Spleen (tissue), 7 donors: ENCODE results near the gene ADARB2.

Source experiments
- CTCF ChIP-seq, 11 experiments: fragments of 200-600 bp in 7 of 11; fragments of 450-650 bp in 4 of 11; sonication (generic) in 4 of 11; IDR thresholded peaks in 8 of 11; conservative IDR thresholded peaks in 3 of 11; 1 replicate in 7 of 11; 2 replicates in 4 of 11; pipeline versions ENCODE4 v1.4.0 to v1.8.0; 2016 to 2021; ENCODE audit warnings: antibody characterized with exemption in 11 of 11, inconsistent platforms in 4 of 11, mild to moderate bottlenecking in 1 of 11
- POLR2A ChIP-seq, 3 donors: fragments of 450-650 bp; IDR thresholded peaks; one replicate each; pipeline ENCODE4 v1.5.1; 2017; ENCODE audit warnings: antibody characterized with exemption in 3 of 3, mild to moderate bottlenecking in 1 of 3
- POLR2AphosphoS5 ChIP-seq, 3 donors: sonication (generic); formaldehyde crosslinking; IDR thresholded peaks; one replicate each; pipeline ENCODE4 v1.5.1; 2017; ENCODE audit warnings: antibody characterized with exemption in 3 of 3
- donor health status: DM: no; HTN: no; CAD: no; lungs with moderate emphysema.
- donor health status: DM: no; HTN: no; CAD: no.
- donor health status: DM: no; HTN: no; CAD: no.

GRCh38 chr10:1373287-1373686 is 364.0 kb downstream of the ADARB2 start:
- TF ChIP-seq CTCF (IDR thresholded peaks at IDR 0.05 in 8 of 11, conservative IDR thresholded peaks at IDR 0.05 in 3 of 11): no peak
- no peak for TF ChIP-seq POLR2A (IDR thresholded peaks at IDR 0.05)
- TF ChIP-seq POLR2AphosphoS5 (IDR thresholded peaks at IDR 0.05): no peak
